K562 (cell line): ENCODE measurements around the gene SOX12. TPM values are rescaled to one million over a fixed set of nuclear protein-coding genes. Genes with fewer than 3 reads are reported as not detected.

Experiments
- ATAC-seq: fragments of 200-7000 bp; cut with Tn5 transposase; 3 replicates; pipeline ENCODE4 v1.9.1; 2020; ENCODE audit warnings: moderate library complexity
- BruUV-seq: library from RNA; stranded (reverse); fragments of 400-500 nt; replicated peaks from 2 replicates; lab custom pipeline; 2021; lab: Mats Ljungman, UMichigan
- CTCF ChIA-PET: fragments of 300-600 bp; formaldehyde crosslinking; extraction: SDS; loops from one replicate; lab custom pipeline; 2021; ENCODE audit warnings: low intra/inter-chr PET ratio; lab: Yijun Ruan, JAX
- POLR2A ChIA-PET: fragments of 300-600, 350-650 bp; sonication (Branson Sonifier 250); formaldehyde crosslinking; extraction: SDS; loops from one replicate; lab custom pipeline; 2021; ENCODE audit warnings: antibody characterized with exemption, inconsistent platforms; lab: Yijun Ruan, JAX
- DNase-seq, 4 experiments: peaks; one replicate each; pipeline versions ENCODE4 v3.0.0 to v3.0.0-alpha.2; 2011 to 2018; ENCODE audit warnings: low spot score in 3 of 4, mixed read lengths in 3 of 4; ENCODE audit errors: extremely low read depth in 1 of 4
- FAIRE-seq: peaks from 2 replicates; lab custom pipeline; 2011; peaks lifted over from hg19 to GRCh38; lab: Jason Lieb, UNC
- H2AFZ ChIP-seq: 2 replicates; pipeline ENCODE4 v1.6.0; 2011; ENCODE audit warnings: low read depth, low read length, control low read depth, inconsistent platforms
- H3K27ac ChIP-seq: fragments of 200-600 bp; 3 replicates; pipeline ENCODE4 v1.8.0; 2011; ENCODE audit warnings: low read depth, mild to moderate bottlenecking, control low read depth, inconsistent platforms, low read length, moderate library complexity, mixed read lengths; ENCODE audit errors: extremely low read depth
- H3K27me3 ChIP-seq, 2 experiments: fragments of 300-600 bp in 1 of 2; 2 replicates in 1 of 2; 3 replicates in 1 of 2; pipeline versions ENCODE4 v1.6.0 to v1.8.0; 2011; ENCODE audit warnings: inconsistent platforms in 2 of 2, low read length in 2 of 2, mild to moderate bottlenecking in 1 of 2, mixed read lengths in 1 of 2, moderate library complexity in 1 of 2; ENCODE audit not compliant: control insufficient read depth in 2 of 2, insufficient read depth in 2 of 2
- H3K36me3 ChIP-seq: fragments of 300-600 bp; 3 replicates; pipeline ENCODE4 v1.8.0; 2011; ENCODE audit warnings: mild to moderate bottlenecking, low read length, inconsistent platforms; ENCODE audit not compliant: control insufficient read depth, insufficient read depth
- H3K4me1 ChIP-seq, 2 experiments: fragments of 200-600 bp in 1 of 2; replicated peaks in 1 of 2; 2 replicates in 1 of 2; 3 replicates in 1 of 2; pipeline versions ENCODE4 v1.5.1 to v1.8.0; 2011; ENCODE audit warnings: inconsistent platforms in 2 of 2, low read length in 2 of 2, mild to moderate bottlenecking in 1 of 2, mixed read lengths in 1 of 2, moderate library complexity in 1 of 2; ENCODE audit not compliant: control insufficient read depth in 2 of 2, insufficient read depth in 2 of 2
- H3K4me2 ChIP-seq: 2 replicates; pipeline ENCODE4 v1.6.1; 2011; ENCODE audit warnings: low read length, control low read depth, inconsistent platforms, mixed read lengths; ENCODE audit not compliant: insufficient read depth
- H3K4me3 ChIP-seq: fragments of 200-600 bp; sonication (generic), shearing (Covaris generic); 2 replicates; pipeline ENCODE4 v1.5.1; 2016; ENCODE audit warnings: control low read depth, inconsistent platforms
- H3K79me2 ChIP-seq: fragments of 200-600 bp; 3 replicates; pipeline ENCODE4 v1.8.0; 2011; ENCODE audit warnings: low read length, inconsistent platforms; ENCODE audit not compliant: control insufficient read depth, insufficient read depth
- H3K9ac ChIP-seq, 2 experiments: 2 replicates each; pipeline versions ENCODE4 v1.6.0 to v1.6.1; 2011; ENCODE audit warnings: low read depth in 2 of 2, low read length in 2 of 2, control low read depth in 1 of 2, inconsistent platforms in 1 of 2, mild to moderate bottlenecking in 1 of 2, mixed read lengths in 1 of 2; ENCODE audit not compliant: insufficient read depth in 1 of 2
- H3K9me1 ChIP-seq: one replicate; pipeline ENCODE4 v1.6.0; 2011; ENCODE audit warnings: inconsistent platforms, mild to moderate bottlenecking, low read length, moderate library complexity; ENCODE audit not compliant: control insufficient read depth, insufficient read depth
- H3K9me3 ChIP-seq: replicated peaks from 2 replicates; pipeline ENCODE4 v1.5.1; 2011; ENCODE audit warnings: low read depth, low read length, inconsistent platforms; ENCODE audit not compliant: control insufficient read depth, insufficient read depth
- H4K20me1 ChIP-seq: replicated peaks from 2 replicates; pipeline ENCODE4 v1.6.1; 2011; ENCODE audit warnings: low read length, inconsistent platforms, mixed read lengths; ENCODE audit not compliant: control insufficient read depth, insufficient read depth
- FOXM1 ChIP-seq, 2 experiments: fragments of 450-650 bp in 1 of 2; sonication (generic) in 1 of 2; formaldehyde crosslinking in 1 of 2; IDR thresholded peaks; 2 replicates each; pipeline versions ENCODE4 v1.6.1 to v1.9.0; 2017 to 2022; ENCODE audit warnings: low read depth in 2 of 2, mild to moderate bottlenecking in 2 of 2, missing genetic modification reagents in 1 of 2, moderate library complexity in 1 of 2
- FUS ChIP-seq: fragments of 200-400 bp; formaldehyde crosslinking; optimal IDR thresholded peaks from 2 replicates; pipeline ENCODE3; 2017; ENCODE audit warnings: low read depth, low read length
- KLF16 ChIP-seq: IDR thresholded peaks from 2 replicates; pipeline ENCODE4 v1.6.1; 2016; ENCODE audit warnings: antibody characterized with exemption
- RAD21 ChIP-seq, 2 experiments: fragments of 250-450 bp in 1 of 2; fragments of 450-650 bp in 1 of 2; sonication (Bioruptor Pico) in 1 of 2; formaldehyde crosslinking in 1 of 2; IDR thresholded peaks in 1 of 2; conservative IDR thresholded peaks in 1 of 2; 2 replicates each; pipeline versions ENCODE4 v1.4.0 to v1.8.0; 2020 to 2022; ENCODE audit warnings: mild to moderate bottlenecking in 2 of 2, moderate library complexity in 1 of 2
- RBBP5 ChIP-seq: fragments of 200-600 bp; sonication (generic); IDR thresholded peaks from 2 replicates; pipeline ENCODE4 v1.6.1; 2012; ENCODE audit warnings: borderline replicate concordance, mild to moderate bottlenecking, low read length, control low read depth, inconsistent platforms; ENCODE audit not compliant: insufficient read depth, poor library complexity, severe bottlenecking
- RBFOX2 ChIP-seq: fragments of 200-400 bp; formaldehyde crosslinking; IDR thresholded peaks from 2 replicates; pipeline ENCODE4 v1.6.1; 2017; ENCODE audit warnings: low read depth, mild to moderate bottlenecking, low read length, moderate library complexity
- RNF2 ChIP-seq: sonication (generic); IDR thresholded peaks from 2 replicates; pipeline ENCODE4 v1.6.1; 2016
- SIN3A ChIP-seq, 2 experiments: fragments of 150-350 bp in 1 of 2; IDR thresholded peaks; 2 replicates each; pipeline ENCODE4 v1.6.1; 2011 to 2016; ENCODE audit warnings: borderline replicate concordance in 2 of 2, low read depth in 2 of 2, low read length in 2 of 2, mild to moderate bottlenecking in 2 of 2, moderate library complexity in 2 of 2; ENCODE audit not compliant: control insufficient read depth in 1 of 2
- TCF3 ChIP-seq: sonication (generic); formaldehyde crosslinking; IDR thresholded peaks from 2 replicates; pipeline ENCODE4 v1.4.0; 2020; ENCODE audit warnings: mild to moderate bottlenecking, missing genetic modification reagents
- ZNF263 ChIP-seq: sonication (generic); formaldehyde crosslinking; IDR thresholded peaks from 2 replicates; pipeline ENCODE4 v1.8.0; 2022; ENCODE audit warnings: mild to moderate bottlenecking, missing genetic modification reagents, borderline replicate concordance
- ZNF324 ChIP-seq: fragments of 250-450 bp; sonication (Bioruptor Pico); IDR thresholded peaks from 2 replicates; pipeline ENCODE4 v1.4.0; 2020; ENCODE audit warnings: mild to moderate bottlenecking
- ZNF444 ChIP-seq: fragments of 250-450 bp; sonication (Bioruptor Pico); IDR thresholded peaks from 2 replicates; pipeline ENCODE4 v1.4.0; 2020; ENCODE audit warnings: mild to moderate bottlenecking, moderate library complexity
- ZNF79 ChIP-seq: fragments of 250-450 bp; sonication (Bioruptor Pico); IDR thresholded peaks from 2 replicates; pipeline ENCODE4 v1.4.0; 2020; ENCODE audit warnings: low read depth, mild to moderate bottlenecking, moderate library complexity
- WGBS: fragments of 100-300 bp; shearing (Covaris generic); methylation state at CpG from one replicate; pipeline ENCODE4 v1.1.6; 2016; ENCODE audit warnings: low coverage, mixed read lengths; ENCODE audit not compliant: insufficient coverage; ENCODE audit errors: missing lambda C conversion rate; 5-methylcytosine and 5-hydroxymethylcytosine counted together
- in situ Hi-C: fragments of 300-500 bp; cut with MboI; formaldehyde crosslinking; loops from 4 replicates; pipeline ENCODE4 v1.15.0; 2018; ENCODE audit warnings: inconsistent platforms, mixed read lengths
- intact Hi-C: fragments of 100-400 bp; cut with micrococcal nuclease; formaldehyde crosslinking; loops from 2 replicates; pipeline ENCODE4 v1.14.2; 2022
- polyA plus RNA-seq, 8 experiments: library from polyadenylated mRNA; depleted of rRNA in 4 of 8; stranded (reverse) in 5 of 8; unstranded in 3 of 8; fragments of >200 nt; fragmentation: Nextera tagmentation in 2 of 8; fragmentation: Illumina TruSeq in 1 of 8; extraction: Ambion mirVana in 2 of 8; extraction: Trizol in 1 of 8; gene quantifications; 2 replicates each; pipeline versions ENCODE4 v1.2.1 to v1.2.3, GENCODE V29; 2011 to 2014; ENCODE audit warnings: inconsistent platforms in 1 of 8, missing spikeins in 1 of 8
- total RNA-seq, 7 experiments: library from RNA; depleted of rRNA in 6 of 7; stranded (reverse); fragments of >200 nt in 6 of 7; fragmentation: Illumina TruSeq in 2 of 7; extraction: Trizol in 2 of 7; gene quantifications; 2 replicates each; pipeline versions ENCODE4 v1.2.1 to v1.2.3, GENCODE V29; 2011 to 2021; ENCODE audit warnings: low replicate concordance in 1 of 7
- TF ChIP-seq, protein P1 (sequence below): fragments of 250-450 bp; sonication (Bioruptor Pico); IDR thresholded peaks from 2 replicates; pipeline ENCODE4 v1.9.0; 2021; ENCODE audit warnings: mild to moderate bottlenecking, inconsistent platforms
- TF ChIP-seq, protein P2 (sequence below): fragments of 450-650 bp; IDR thresholded peaks from one replicate; pipeline ENCODE4 v1.6.1; 2018; ENCODE audit warnings: mild to moderate bottlenecking, moderate library complexity; ENCODE audit not compliant: partially characterized antibody

SOX12 gene
- total and polyA plus RNA-seq, 9 of the 15 experiments (the other 6 are each of a cell fraction or from before 2014, with no cell fraction given): 0.42 to 26.3 (median 2.6) TPM

DNA sequence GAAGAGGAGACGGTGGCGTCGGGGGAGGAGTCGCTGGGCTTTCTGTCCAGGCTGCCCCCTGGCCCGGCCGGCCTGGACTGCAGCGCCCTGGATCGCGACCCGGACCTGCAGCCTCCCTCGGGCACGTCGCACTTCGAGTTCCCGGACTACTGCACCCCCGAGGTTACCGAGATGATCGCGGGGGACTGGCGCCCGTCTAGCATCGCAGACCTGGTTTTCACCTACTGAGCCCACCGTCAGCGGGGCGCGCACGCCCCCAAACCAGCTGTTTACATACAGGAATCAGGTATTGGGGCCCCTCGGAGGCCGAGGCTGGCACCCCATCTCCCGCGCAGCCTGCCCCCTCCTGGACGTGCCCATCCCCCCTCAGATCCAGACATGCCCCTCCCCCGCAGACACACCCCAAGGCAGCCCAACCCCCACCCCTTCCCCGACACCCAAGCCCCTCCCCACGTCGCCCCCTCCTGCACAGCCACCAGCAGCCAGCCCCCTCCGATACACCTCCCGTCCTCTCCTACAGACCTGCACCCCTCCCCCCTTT lies 1.4 kb downstream of the SOX12 start:
- H2AFZ ChIP-seq: peak overlapping the region; percentile 29; the same call in 1 of the 2 replicates
- in situ Hi-C loops (no loop called here), intact Hi-C loops (no loop called here)
- H3K9me1 ChIP-seq: peaks cover 3% of the 10 kb centered on the region
- H3K79me2 ChIP-seq: peaks cover 49% of the 10 kb centered on the region
- FAIRE-seq: no peak
- H3K36me3 ChIP-seq: peaks cover 30% of the 10 kb centered on the region; the same call in 2 of the 3 replicates
- BruUV-seq: TSS peak; percentile 50
- ATAC-seq: peak; percentile 2
- H3K4me3 ChIP-seq: peak overlapping the region; percentile 65
- H3K4me1 ChIP-seq: peaks cover 16 to 57% of the 10 kb centered on the region in 2 experiments; a peak in 4 of 5 replicates
- peak overlapping the region; percentile 95 for H3K27ac ChIP-seq
- peaks cover 16% of the 10 kb centered on the region; the same call in 1 of the 2 replicates for H4K20me1 ChIP-seq
- H3K9me3 ChIP-seq: no peaks in the 10 kb centered on the region
- H3K9ac ChIP-seq: peak overlapping the region; percentile 77 to 97
- 0% methylated on average over 3 of the region's 38 CpGs for WGBS
- H3K27me3 ChIP-seq: no peaks in the 10 kb centered on the region
- POLR2A ChIA-PET: interaction anchor here (1.2 kb wide), 1 partner anchor 21 kb away, joined by 5 read pairs; the partner anchor contains the start of gene NRSN2
- peak in 1 of 4 experiments; percentile 51 for DNase-seq
- CTCF ChIA-PET: no interaction called here
- peak overlapping the region; percentile 78; the same call in 1 of the 2 replicates for H3K4me2 ChIP-seq
- TF ChIP-seq RBFOX2 (peak; percentile 50), RAD21 (CRISPR knock-in tag; conservative IDR thresholded peaks at IDR 0.05 in 1 of 2, IDR thresholded peaks at IDR 0.05 in 1 of 2) (no peak), TCF3 (0 out of 2 replicates have a peak, but pooled peaks have one; percentile 12), RBBP5 (peak; percentile 57), ZNF444 (0 out of 2 replicates have a peak, but pooled peaks have one; percentile 18), SIN3A (IDR thresholded peaks at IDR 0.05; ENCODE audit: borderline replicate concordance in 2 of 2, control insufficient read depth in 1 of 2, low read depth in 2 of 2, low read length in 2 of 2) (0 out of 4 replicates have a peak, but pooled peaks of 1 of the 2 experiments have one; percentile 22), ZNF263 (CRISPR knock-in tag) (peak; percentile 5; the same call in 1 of the 2 replicates), ZNF324 (CRISPR knock-in tag) (no peak), KLF16 (no peak), RNF2 (peak; percentile 57; the same call in 1 of the 2 replicates), FOXM1 (IDR thresholded peaks at IDR 0.05; ENCODE audit: low read depth) (no peak), FOXM1 (CRISPR knock-in tag; IDR thresholded peaks at IDR 0.05; ENCODE audit: low read depth) (no peak), ZNF79 (CRISPR knock-in tag) (no peak), FUS (no peak)
- TF ChIP-seq, protein P1, sequence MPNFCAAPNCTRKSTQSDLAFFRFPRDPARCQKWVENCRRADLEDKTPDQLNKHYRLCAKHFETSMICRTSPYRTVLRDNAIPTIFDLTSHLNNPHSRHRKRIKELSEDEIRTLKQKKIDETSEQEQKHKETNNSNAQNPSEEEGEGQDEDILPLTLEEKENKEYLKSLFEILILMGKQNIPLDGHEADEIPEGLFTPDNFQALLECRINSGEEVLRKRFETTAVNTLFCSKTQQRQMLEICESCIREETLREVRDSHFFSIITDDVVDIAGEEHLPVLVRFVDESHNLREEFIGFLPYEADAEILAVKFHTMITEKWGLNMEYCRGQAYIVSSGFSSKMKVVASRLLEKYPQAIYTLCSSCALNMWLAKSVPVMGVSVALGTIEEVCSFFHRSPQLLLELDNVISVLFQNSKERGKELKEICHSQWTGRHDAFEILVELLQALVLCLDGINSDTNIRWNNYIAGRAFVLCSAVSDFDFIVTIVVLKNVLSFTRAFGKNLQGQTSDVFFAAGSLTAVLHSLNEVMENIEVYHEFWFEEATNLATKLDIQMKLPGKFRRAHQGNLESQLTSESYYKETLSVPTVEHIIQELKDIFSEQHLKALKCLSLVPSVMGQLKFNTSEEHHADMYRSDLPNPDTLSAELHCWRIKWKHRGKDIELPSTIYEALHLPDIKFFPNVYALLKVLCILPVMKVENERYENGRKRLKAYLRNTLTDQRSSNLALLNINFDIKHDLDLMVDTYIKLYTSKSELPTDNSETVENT (CRISPR knock-in tag): no peak
- TF ChIP-seq, protein P2, sequence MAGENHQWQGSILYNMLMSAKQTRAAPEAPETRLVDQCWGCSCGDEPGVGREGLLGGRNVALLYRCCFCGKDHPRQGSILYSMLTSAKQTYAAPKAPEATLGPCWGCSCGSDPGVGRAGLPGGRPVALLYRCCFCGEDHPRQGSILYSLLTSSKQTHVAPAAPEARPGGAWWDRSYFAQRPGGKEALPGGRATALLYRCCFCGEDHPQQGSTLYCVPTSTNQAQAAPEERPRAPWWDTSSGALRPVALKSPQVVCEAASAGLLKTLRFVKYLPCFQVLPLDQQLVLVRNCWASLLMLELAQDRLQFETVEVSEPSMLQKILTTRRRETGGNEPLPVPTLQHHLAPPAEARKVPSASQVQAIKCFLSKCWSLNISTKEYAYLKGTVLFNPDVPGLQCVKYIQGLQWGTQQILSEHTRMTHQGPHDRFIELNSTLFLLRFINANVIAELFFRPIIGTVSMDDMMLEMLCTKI: no peak
